Effector memory CD8-positive, alpha-beta T cell (primary cell): Measurements from ENCODE around the gene STX1B.
"Not testable (repeated sequence)": the region's sequence is repeated elsewhere in the genome, so short reads cannot be mapped to it uniquely, and the experiment has no call there.

Experiments used
- ATAC-seq: fragments of 150-1000 bp; cut with Tn5 transposase; replicated peaks from 2 replicates; pipeline ENCODE4 v1.10.0; 2021; ENCODE audit warnings: mild to moderate bottlenecking, moderate library complexity
- DNase-seq, 3 experiments: peaks; one replicate each; pipeline ENCODE4 v3.0.0; 2021
- H3K27ac Mint-ChIP-seq, 2 donors: one replicate each; pipeline ENCODE4 v1.8.0; 2022; ENCODE audit warnings: mild to moderate bottlenecking in 2 of 2, mixed read lengths in 2 of 2, moderate library complexity in 2 of 2
- H3K27me3 Mint-ChIP-seq, 2 donors: one replicate each; pipeline ENCODE4 v1.8.0; 2022; ENCODE audit warnings: mixed read lengths in 2 of 2
- H3K36me3 Mint-ChIP-seq: one replicate; pipeline ENCODE4 v1.8.0; 2022; ENCODE audit warnings: mild to moderate bottlenecking, moderate library complexity, mixed read lengths; ENCODE audit not compliant: insufficient read depth
- H3K4me1 Mint-ChIP-seq, 2 donors: one replicate each; pipeline ENCODE4 v1.8.0; 2022; ENCODE audit warnings: low read depth in 2 of 2, mixed read lengths in 2 of 2
- H3K4me3 Mint-ChIP-seq, 2 donors: one replicate each; pipeline ENCODE4 v1.8.0; 2022; ENCODE audit warnings: mild to moderate bottlenecking in 2 of 2, mixed read lengths in 2 of 2, moderate library complexity in 2 of 2
- H3K9me3 Mint-ChIP-seq, 2 donors: one replicate each; pipeline ENCODE4 v1.8.0; 2022; ENCODE audit warnings: mixed read lengths in 2 of 2

Gene STX1B

DNA sequence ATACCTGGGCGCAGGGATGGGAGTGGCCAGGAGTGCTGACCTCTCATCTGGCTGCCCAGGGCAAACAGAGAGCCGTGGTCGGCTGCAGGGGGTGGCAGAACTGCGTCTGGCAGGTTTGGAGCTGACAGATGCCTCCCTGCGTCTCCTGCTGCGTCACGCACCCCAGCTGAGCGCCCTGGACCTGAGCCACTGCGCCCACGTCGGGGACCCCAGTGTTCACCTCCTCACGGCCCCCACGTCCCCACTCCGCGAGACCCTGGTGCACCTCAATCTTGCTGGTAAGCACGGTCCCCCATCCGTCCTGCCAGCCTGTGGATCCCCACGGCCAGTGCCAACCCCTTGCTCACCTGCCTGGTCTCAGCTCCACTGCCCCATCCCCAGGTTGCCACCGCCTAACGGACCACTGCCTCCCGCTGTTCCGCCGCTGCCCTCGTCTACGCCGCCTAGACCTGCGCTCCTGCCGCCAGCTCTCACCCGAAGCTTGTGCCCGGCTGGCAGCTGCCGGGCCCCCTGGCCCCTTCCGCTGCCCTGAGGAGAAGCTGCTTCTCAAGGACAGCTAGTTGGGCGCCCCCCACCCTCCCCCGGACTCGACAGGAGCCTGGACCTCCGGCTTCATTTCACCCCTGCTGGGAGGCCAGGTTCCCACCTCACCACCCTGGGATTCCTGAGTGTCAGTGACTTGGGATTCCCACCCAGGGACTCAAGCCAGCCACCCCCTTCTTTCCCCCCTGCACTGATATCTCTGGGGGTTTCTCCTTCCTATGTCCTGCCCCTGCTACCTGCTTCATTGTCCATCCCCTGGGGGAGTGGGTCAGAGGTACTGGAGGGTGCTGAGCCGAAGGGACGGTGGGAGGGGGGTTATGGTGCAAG is 63.5 kb downstream of the STX1B start:
- Mint-ChIP-seq H3K9me3 (no peaks in the 10 kb centered on the region), H3K27me3 (no peaks in the 10 kb centered on the region), H3K27ac (peak overlapping the region; percentile 4 to 22), H3K4me3 (peak overlapping the region in 1 of 2 donors; percentile 17), H3K36me3 (no peaks in the 10 kb centered on the region), H3K4me1 (peaks cover 19 to 21% of the 10 kb centered on the region in 2 donors)
- DNase-seq, result no peak
- no peak for ATAC-seq

DNA sequence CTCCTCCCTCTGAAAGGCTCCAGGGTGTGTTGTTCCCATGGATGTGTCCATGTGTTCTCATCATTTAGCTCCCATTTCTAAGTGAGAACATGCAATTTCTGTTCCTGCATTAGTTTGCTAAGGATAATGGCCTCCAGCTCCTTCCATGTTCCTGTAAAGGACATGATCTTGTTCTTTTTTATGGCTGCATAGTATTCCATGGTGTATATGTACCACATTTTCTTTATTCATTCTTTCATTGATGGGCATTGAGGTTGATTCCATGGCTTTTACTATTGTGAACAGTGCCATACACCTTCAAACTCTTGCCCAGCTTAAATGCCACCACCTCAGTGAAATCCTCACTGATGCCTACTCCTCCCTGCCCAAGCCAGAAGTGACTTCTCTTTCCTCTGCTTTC is 66.1 kb downstream of the STX1B start:
- peak overlapping the region in 1 of 2 donors; percentile 76 for H3K27ac Mint-ChIP-seq
- DNase-seq, result no peak
- H3K27me3 Mint-ChIP-seq, result no peaks in the 10 kb centered on the region
- H3K36me3 Mint-ChIP-seq, result peaks cover 4% of the 10 kb centered on the region
- no peaks in the 10 kb centered on the region for H3K9me3 Mint-ChIP-seq
- no peak overlapping the region for H3K4me3 Mint-ChIP-seq
- H3K4me1 Mint-ChIP-seq, result peaks cover 11 to 13% of the 10 kb centered on the region in 2 donors
- no peak for ATAC-seq

DNA sequence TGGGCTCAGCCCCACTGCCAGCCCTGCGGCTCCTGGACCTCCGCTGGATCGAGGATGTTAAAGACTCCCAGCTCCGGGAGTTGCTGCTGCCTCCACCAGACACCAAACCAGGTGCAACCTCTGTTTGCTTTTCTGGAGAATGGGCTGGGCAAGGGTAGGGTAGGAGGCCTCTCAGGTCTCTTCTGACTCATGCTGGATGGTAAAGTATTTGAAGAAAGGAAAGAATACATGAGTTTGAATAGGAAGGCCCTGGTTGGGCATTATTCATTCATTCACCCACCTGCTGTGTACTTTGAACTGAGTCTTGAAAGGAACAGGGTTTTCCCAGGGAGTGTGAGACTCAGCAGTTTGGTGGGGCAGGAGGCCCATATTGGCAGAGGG is 68.0 kb downstream of the STX1B start:
- DNase-seq, result no peak

DNA sequence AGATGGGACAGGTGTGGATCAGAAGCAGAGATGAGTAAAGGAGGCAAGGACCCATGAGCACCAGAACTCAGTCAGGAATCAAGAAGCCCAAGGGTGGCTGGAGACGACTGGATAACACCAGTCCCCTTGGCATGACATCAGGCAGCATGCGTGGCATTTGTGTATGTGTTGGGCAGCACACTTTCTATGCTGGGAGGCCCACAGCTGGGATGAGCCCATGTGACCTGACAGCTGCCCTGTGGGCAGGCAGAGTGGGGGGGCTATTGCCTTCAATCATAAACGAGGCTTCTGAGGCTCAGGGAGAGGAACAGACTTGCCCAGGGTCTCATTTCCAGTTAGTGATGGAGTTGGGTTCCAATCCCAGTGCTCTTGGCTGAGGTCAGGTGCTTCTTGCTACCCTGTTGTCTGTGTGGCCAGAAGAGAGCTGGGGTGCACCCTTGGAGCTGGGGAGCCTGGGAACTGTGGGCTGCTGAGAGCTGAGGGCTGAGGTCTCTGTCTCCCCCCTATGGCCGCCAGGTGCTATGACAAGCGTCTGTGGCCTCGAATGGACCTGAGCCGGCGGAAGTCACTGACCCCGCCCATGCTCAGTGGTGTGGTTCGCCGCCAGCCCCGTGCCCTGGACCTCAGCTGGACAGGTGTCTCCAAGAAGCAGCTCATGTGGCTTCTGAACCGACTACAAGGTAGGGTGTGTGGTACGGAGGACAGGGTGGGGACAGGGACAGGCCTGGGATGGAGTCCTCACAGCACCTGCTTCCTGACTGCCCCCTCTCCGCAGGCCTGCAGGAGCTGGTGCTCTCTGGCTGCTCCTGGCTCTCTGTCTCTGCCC is 68.6 kb downstream of the STX1B start:
- Mint-ChIP-seq H3K36me3 (peaks cover 4% of the 10 kb centered on the region), H3K9me3 (no peaks in the 10 kb centered on the region), H3K27me3 (no peaks in the 10 kb centered on the region), H3K27ac (peak overlapping the region; percentile 52 to 84), H3K4me3 (peak overlapping the region; percentile 54 to 55), H3K4me1 (peaks cover 15 to 17% of the 10 kb centered on the region in 2 donors)
- ATAC-seq (peak; percentile 98), DNase-seq (peak; percentile 57 to 64 (median 60))

More for the DNA sequence above, 68.0 kb downstream of the STX1B start:
- no peaks in the 10 kb centered on the region for H3K27me3 Mint-ChIP-seq
- peak overlapping the region; percentile 54 to 55 for H3K4me3 Mint-ChIP-seq
- H3K4me1 Mint-ChIP-seq, result peaks cover 13 to 17% of the 10 kb centered on the region in 2 donors
- no peak for ATAC-seq
- peak overlapping the region; percentile 52 to 84 for H3K27ac Mint-ChIP-seq
- no peaks in the 10 kb centered on the region for H3K9me3 Mint-ChIP-seq
- peaks cover 4% of the 10 kb centered on the region for H3K36me3 Mint-ChIP-seq

DNA sequence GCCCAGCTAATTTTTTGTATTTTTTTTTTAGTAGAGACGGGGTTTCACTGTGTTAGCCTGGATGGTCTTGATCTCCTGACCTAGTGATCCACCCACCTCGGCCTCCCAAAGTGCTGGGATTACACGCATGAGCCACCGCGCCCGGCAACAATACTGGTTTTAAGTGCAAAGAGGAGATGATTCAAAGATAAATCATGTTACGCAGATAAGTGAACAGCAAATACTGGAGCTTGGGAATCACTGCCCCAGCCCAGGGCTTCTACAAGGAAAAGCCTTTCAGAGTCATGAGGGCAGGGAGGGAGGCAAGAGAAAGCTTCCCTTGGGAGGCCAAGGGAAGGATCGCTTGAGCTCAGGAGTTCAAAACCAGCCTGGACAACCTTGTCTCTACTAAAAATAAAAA is 70.9 kb downstream of the STX1B start:
- H3K4me3 Mint-ChIP-seq, H3K36me3 Mint-ChIP-seq, H3K27ac Mint-ChIP-seq, ATAC-seq, H3K9me3 Mint-ChIP-seq, DNase-seq, H3K27me3 Mint-ChIP-seq: not testable (repeated sequence)
- peaks cover 21 to 25% of the 10 kb centered on the region in 2 donors for H3K4me1 Mint-ChIP-seq
